ENCODE data around the gene MCMBP.

- TF ChIP-seq POLR2A (IDR thresholded peaks at IDR 0.05) = no peak
- TF ChIP-seq, protein P1, sequence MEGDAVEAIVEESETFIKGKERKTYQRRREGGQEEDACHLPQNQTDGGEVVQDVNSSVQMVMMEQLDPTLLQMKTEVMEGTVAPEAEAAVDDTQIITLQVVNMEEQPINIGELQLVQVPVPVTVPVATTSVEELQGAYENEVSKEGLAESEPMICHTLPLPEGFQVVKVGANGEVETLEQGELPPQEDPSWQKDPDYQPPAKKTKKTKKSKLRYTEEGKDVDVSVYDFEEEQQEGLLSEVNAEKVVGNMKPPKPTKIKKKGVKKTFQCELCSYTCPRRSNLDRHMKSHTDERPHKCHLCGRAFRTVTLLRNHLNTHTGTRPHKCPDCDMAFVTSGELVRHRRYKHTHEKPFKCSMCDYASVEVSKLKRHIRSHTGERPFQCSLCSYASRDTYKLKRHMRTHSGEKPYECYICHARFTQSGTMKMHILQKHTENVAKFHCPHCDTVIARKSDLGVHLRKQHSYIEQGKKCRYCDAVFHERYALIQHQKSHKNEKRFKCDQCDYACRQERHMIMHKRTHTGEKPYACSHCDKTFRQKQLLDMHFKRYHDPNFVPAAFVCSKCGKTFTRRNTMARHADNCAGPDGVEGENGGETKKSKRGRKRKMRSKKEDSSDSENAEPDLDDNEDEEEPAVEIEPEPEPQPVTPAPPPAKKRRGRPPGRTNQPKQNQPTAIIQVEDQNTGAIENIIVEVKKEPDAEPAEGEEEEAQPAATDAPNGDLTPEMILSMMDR (IDR thresholded peaks at IDR 0.05) = no peak
These were observed 38.0 kb upstream of the MCMBP start for GRCh38 chr10:119910689-119911088.

Measured in esophagus squamous epithelium (tissue), 4 donors.